Jurkat, Clone E6-1 (cell line): ENCODE data around the gene MAS1.
"Not testable (repeated sequence)": the region's sequence is repeated elsewhere in the genome, so short reads cannot be mapped to it uniquely, and the experiment has no call there.

Experiments used
- DNase-seq: peaks from one replicate; pipeline ENCODE4 v3.0.0-alpha.2; 2011; ENCODE audit warnings: low read depth, low spot score
- H3K4me3 ChIP-seq: 2 replicates; pipeline ENCODE4 v1.5.1; 2011; ENCODE audit warnings: mild to moderate bottlenecking, low read length, control low read depth, moderate library complexity

MAS1 gene

DNA sequence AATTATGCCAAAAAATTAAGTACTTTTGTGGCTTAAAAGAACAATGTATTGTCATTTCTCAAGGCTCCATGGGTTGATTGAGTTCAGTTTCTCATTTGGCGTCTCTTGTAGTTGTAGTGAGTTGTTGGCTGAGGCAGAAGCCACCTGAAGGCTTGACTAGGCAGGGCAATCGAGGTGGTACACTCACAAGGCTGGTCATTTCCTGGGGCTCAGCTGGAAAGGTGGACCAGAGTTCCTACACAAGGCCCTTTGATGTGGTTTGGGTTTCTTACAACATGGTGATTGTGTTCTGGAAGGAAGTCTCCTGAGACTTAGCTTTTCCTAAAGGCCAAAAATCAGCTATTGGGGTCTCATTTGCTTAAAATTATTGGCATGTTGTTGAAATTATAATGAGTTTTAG lies 22.6 kb downstream of the MAS1 start:
- H3K4me3 ChIP-seq: no peak overlapping the region
- no peak for DNase-seq

GRCh38 chr6:159913862-159914564 lies 23.2 kb downstream of the MAS1 start:
- no peak overlapping the region for H3K4me3 ChIP-seq
- DNase-seq: no peak

DNA sequence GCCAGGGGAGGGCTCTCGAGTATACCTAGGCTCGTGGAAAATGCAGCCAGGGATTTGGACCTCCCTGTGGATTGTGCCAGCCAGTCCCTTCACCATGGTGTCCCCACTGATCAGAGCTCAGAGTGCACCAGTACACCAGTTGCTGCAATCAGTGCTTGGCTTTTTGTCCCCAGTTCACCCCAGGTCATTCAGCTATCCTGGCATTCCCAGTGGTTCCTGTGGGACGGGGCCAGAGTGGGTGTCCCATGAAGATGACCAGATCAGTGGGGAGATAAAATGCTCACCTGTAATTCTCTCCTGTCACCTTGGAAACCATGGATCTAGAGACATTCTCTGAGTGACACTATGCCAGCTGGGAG lies 23.8 kb downstream of the MAS1 start:
- no peak overlapping the region for H3K4me3 ChIP-seq
- DNase-seq: no peak

DNA sequence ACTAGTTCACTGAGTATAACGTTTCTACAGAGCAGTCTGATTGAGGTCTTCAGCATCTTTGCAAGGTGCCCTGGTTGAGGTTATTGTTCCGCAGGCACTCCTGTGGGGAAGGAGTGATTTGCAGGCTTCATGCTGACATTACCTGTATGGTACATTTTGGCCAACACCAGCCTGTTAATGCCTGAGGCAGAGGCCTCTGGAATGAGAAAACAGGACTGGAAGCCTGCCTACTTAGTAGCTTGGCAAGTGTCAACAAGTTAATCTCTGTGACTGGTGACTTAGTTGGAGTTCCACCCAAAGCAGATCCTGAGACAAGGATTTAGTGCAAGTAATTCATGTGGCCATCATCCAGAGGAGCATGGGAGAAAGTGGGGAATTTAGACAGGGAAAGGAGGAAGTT lies 24.6 kb downstream of the MAS1 start:
- H3K4me3 ChIP-seq: no peak overlapping the region
- DNase-seq: no peak

GRCh38 chr6:159916237-159916636 lies 25.4 kb downstream of the MAS1 start:
- H3K4me3 ChIP-seq: no peak overlapping the region
- DNase-seq: no peak

DNA sequence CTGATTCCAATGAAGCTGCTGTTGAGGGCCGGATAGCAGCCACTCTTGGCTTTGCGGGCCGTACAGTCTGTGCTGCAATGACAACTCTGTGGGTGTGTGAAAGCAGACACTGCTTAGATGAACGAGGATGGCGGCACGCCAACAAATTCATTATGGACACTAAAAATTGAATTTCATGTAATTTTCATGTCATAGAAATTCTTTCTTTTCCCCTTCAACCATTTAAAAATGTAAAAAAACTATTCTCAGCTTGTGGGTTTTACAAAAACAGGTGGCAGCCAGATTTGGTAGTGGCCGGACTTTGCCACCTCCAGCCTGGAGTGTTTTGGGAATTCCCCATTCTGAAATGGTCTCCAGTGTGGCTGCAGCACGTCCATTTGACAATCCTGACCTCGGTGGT lies 26.0 kb downstream of the MAS1 start:
- no peak for DNase-seq
- no peak overlapping the region for H3K4me3 ChIP-seq

DNA sequence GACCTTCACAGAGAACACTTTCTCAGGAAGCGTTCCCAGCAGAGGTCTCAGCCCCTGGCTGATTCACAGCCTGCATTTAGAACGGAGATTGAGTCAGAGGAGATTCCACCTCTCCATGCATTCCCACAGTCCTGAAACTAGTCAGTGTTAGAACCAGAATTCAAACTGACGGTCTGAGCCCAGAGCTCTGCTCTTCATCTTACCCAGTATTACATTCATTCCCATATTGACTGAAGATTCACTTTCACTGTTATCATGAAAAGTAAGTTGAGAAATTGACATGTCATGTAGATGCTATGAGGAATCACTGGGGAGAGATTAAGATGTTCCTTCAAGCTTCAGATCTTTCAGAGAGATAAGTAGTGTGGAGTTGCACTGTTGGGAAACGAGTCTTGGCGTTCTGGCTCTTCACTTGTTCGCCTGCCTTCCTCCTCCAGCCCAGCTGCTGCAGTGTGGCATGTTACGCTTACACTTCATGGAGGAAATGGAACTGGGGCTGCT lies 28.3 kb downstream of the MAS1 start:
- DNase-seq: no peak
- H3K4me3 ChIP-seq: no peak overlapping the region

GRCh38 chr6:159919800-159920199 lies 29.0 kb downstream of the MAS1 start:
- no peak overlapping the region for H3K4me3 ChIP-seq
- no peak for DNase-seq

- DNase-seq, H3K4me3 ChIP-seq: not testable (repeated sequence)
Measured at GRCh38 chr6:159924150-159924549, 33.4 kb downstream of the MAS1 start.

DNA sequence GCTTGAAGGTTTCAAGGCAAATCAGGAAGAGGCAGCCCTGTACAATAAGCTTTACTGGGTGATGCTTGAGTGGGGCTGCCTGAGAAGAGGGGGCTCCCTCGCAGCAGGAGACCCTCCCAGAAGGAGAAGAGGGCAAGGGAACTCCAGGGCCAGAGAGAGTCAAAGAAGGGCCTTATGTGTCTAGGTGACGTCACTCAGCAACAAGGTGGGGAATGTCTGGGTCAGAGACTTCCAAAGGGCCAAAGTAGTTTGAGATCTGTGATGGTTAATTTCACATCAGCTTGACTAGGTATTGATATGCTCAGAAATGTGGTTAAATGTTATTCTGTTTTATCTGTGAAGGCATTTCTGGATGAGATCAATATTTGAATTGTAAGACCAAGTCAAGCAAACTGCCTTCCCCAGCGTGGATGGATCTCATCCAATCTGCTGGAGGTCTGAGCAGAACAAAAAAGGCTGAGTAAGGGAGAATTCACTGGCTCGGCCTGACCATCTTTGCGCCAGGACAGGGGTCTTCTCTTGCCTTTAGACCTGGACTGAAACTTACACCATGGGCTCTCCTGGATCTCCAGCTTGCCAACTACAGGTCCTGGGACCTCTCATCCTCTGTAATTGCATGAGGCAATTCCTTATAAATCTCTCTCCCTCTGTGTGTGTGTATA lies 35.9 kb downstream of the MAS1 start:
- DNase-seq: no peak
- H3K4me3 ChIP-seq: no peak overlapping the region

DNA sequence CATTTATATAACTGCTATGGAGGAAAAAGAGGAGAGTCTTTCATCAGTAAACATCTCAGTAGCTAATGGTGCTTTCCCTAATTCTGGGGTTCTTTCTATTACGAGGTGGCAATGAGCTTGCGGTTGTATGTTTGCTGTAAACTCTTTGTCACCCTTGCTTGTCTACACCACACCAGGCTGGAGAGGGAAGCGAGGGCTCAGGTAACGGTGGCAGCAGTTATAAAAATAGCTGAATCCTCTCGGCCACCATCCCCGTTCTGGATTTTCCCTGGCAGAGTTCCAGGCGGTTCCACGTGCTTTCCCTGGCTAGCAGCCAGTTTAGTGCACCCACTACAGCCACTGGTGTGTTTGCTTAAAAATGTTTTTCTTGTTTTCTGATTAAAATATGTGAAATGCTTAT lies 39.0 kb downstream of the MAS1 start:
- H3K4me3 ChIP-seq: no peak overlapping the region
- no peak for DNase-seq

GRCh38 chr6:159931112-159931511 lies 40.3 kb downstream of the MAS1 start:
- no peak for DNase-seq
- H3K4me3 ChIP-seq: no peak overlapping the region

DNA sequence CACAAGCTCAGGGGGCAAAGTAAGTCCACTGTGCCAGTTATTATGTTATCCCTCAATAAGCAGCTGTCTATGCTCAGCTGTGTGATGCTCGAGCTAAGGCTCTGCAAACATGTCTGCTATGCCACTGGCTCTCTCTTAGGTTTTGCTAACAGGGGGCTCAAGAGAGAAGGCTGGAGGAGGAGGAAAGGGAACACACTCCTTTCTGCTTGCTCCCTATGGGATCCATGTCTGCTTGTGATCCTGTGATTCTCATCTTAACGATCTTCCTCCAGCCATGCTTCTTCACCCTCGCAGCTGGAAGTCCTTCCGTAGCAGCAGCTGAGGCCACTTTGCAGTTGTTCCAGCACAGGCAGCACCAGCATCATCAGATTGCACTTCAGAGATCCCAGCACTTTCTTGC lies 41.1 kb downstream of the MAS1 start:
- H3K4me3 ChIP-seq: no peak overlapping the region
- no peak for DNase-seq

- DNase-seq: no peak
Measured at GRCh38 chr6:159933077-159933476, 42.3 kb downstream of the MAS1 start.

DNA sequence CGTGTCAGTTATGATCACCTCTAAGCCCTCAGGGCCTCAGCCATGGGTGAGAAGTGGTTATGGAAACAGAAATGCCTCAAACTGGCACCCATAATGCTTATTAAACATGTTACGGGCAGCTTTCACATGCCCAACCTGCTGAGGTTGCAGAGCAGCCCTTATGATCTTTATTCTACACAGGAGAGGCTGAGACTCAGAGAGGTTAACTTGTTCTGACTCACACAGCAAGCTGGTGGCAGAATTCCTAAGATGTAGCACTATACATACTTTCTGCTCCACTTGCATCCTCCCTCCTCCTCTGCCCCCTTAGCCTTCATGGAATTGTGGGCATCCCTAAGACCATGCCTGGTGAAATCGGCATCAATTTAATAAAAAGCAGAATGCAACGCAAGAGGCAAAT lies 43.4 kb downstream of the MAS1 start:
- no peak overlapping the region for H3K4me3 ChIP-seq

More at GRCh38 chr6:159933077-159933476, 42.3 kb downstream of the MAS1 start:
- no peak overlapping the region for H3K4me3 ChIP-seq

DNA sequence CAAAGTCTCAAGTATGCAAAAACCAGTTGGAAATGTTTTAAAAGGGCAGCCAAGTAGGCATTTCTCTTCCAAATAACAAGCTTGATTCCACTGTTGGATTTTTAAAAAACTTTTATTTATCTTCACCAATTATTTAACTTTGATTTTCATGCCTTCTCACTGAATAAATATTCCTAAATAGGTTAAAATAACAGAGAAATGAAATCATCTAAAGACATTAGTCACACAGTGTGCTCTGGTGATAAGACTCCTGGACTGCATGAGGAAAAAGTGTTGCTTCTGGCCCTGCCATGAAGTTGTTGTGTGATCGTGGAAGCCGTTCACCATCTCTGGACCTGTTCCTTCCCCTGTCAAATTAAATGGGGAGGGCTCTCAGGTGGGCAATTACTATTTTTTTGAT lies 44.3 kb downstream of the MAS1 start:
- no peak for DNase-seq
- no peak overlapping the region for H3K4me3 ChIP-seq

More for the DNA sequence above, 43.4 kb downstream of the MAS1 start:
- no peak for DNase-seq

GRCh38 chr6:159935633-159936032 lies 44.8 kb downstream of the MAS1 start:
- no peak overlapping the region for H3K4me3 ChIP-seq
- no peak for DNase-seq

DNA sequence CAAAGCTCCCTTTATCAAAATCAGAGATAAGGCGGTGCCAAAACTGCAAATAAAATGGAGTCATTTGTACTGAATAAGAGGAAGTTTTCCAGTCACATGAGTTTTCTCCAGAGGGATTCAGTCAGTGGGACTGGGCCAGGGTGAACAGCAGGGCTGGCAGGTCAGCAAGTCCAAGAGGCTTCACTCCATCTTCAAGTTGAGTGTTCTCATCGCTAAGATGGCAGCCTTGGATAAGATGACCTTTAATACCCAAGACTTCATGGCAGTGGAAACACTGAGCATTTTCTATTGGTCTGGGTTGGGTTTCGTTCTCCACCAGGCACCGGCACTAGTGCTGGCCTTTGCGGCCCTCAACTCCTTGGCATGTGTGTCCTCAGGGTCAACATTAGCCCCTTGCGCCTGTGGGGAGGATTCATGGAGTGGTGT lies 48.8 kb downstream of the MAS1 start:
- H3K4me3 ChIP-seq: no peak overlapping the region
- DNase-seq: no peak
